Measurements from ENCODE around the gene ATP9B. TPM values are rescaled to one million over a fixed set of nuclear protein-coding genes. Genes with fewer than 3 reads are reported as not detected.

The ATP9B gene
- total and polyA plus RNA-seq, 10 of the 15 experiments (the other 5 are each of a cell fraction or from before 2014, with no cell fraction given) = 0.74 to 20.7 (median 12.9) TPM

- TF ChIP-seq EGR1 (IDR thresholded peaks at IDR 0.05; ENCODE audit: borderline replicate concordance in 1 of 2, low read depth in 2 of 2, low read length in 2 of 2) (peak in 1 of 2 experiments; percentile 47; a peak in 1 of 3 replicates), MTA3 (IDR thresholded peaks at IDR 0.05; ENCODE audit: borderline replicate concordance, low read length) (no peak)
These were observed 326.7 kb downstream of the ATP9B start, which contains the start of gene NFATC1 (continued) for GRCh38 chr18:79395761-79396404.

GRCh38 chr18:79396431-79397246, 327.4 kb downstream of the ATP9B start:
- ChIA-PET SMC1A (ENCODE audit: uncharacterized antibody, unreplicated experiment) (interaction anchor here (0.6 to 4.3 kb wide), 11 partner anchors 8 to 591 kb away, joined by 3 to 22 read pairs (median 4); no protein-coding TSS in a partner anchor), CTCF (interaction anchor here (0.6 to 3.7 kb wide), 14 partner anchors 16 to 247 kb away, joined by 3 to 31 read pairs (median 4); no protein-coding TSS in a partner anchor), RAD21 (ENCODE audit: unreplicated experiment) (interaction anchor here (0.6 to 4.4 kb wide), 13 partner anchors 9 to 247 kb away, joined by 3 to 38 read pairs (median 6); no protein-coding TSS in a partner anchor), POLR2A (interaction anchor here (0.6 to 1.5 kb wide), 4 partner anchors 9 to 127 kb away, joined by 3 to 9 read pairs (median 4); no protein-coding TSS in a partner anchor)
- Histone ChIP-seq H3K36me3 (ENCODE audit: control insufficient read depth in 2 of 2, insufficient read depth in 2 of 2, low read length in 1 of 2) (no peaks in the 10 kb centered on the region), H4K20me1 (ENCODE audit: control insufficient read depth, insufficient read depth) (no peaks in the 10 kb centered on the region), H3K27ac (ENCODE audit: control insufficient read depth, insufficient read depth) (no peak overlapping the region), H3K4me1 (ENCODE audit: control insufficient read depth, insufficient read depth, low read length) (peaks cover 16% of the 10 kb centered on the region), H3K4me3 (peak overlapping the region; percentile 30; the same call in 1 of the 2 replicates), H3K9ac (ENCODE audit: control insufficient read depth, insufficient read depth, low read length) (no peak overlapping the region; the same call in 1 of the 2 replicates), H3K4me2 (ENCODE audit: control insufficient read depth, insufficient read depth) (peak overlapping the region; percentile 75), H3K79me2 (ENCODE audit: control insufficient read depth, insufficient read depth, low read length) (no peaks in the 10 kb centered on the region; the same call in 1 of the 2 replicates), H3K27me3 (replicated peaks in 1 of 2; ENCODE audit: control insufficient read depth in 2 of 2, insufficient read depth in 2 of 2, low read length in 1 of 2) (peaks cover 2 to 21% of the 10 kb centered on the region in 2 experiments; a peak in 3 of 4 replicates), H2AFZ (ENCODE audit: control insufficient read depth, low read depth, low read length) (no peak overlapping the region; the same call in 1 of the 2 replicates), H3K9me3 (replicated peaks; ENCODE audit: control insufficient read depth, insufficient read depth, low read length) (no peaks in the 10 kb centered on the region)
- ATAC-seq (peak; percentile 19), DNase-seq (ENCODE audit: low read depth, low spot score) (no peak), FAIRE-seq (no peak)
- 14% methylated on average over 46 of the region's 68 CpGs for WGBS (ENCODE audit: insufficient coverage, insufficient replicate concordance, low lambda C conversion rate, missing lambda C conversion rate)
- in situ Hi-C loops (cut with MboI) (loop anchor here (10.0 kb wide), 1 partner anchor 558 kb away; the partner anchor contains the start of gene SLC66A2), intact Hi-C loops (cut with micrococcal nuclease; ENCODE audit: unreplicated experiment) (loop anchor here (5.0 kb wide), 2 partner anchors 71 to 131 kb away; no protein-coding TSS in a partner anchor)
- no TSS peak for BruUV-seq (replicated peaks)
- TF ChIP-seq E2F8 (IDR thresholded peaks at IDR 0.05; ENCODE audit: low read depth, partially characterized antibody) = no peak
- TF ChIP-seq ATF7 (IDR thresholded peaks at IDR 0.05; ENCODE audit: low read depth) = no peak
- no peak for TF ChIP-seq CBFB (IDR thresholded peaks at IDR 0.05; ENCODE audit: low read depth)
- no peak for TF ChIP-seq NKRF (conservative IDR thresholded peaks at IDR 0.05)
- TF ChIP-seq SMAD5 (IDR thresholded peaks at IDR 0.05; ENCODE audit: low read depth) = no peak
- TF ChIP-seq MLLT1 (IDR thresholded peaks at IDR 0.05) = no peak
- TF ChIP-seq IRF3 (IDR thresholded peaks at IDR 0.05) = no peak
